Adrenal gland (tissue), 12 donors: ENCODE measurements around the gene SVIP. TPM values are rescaled to one million over a fixed set of nuclear protein-coding genes. Genes with fewer than 3 reads are reported as not detected.

Experiments used
- DNase-seq, 7 donors: peaks; one replicate each; pipeline ENCODE4 v3.0.0-alpha.2; 2019 to 2020
- H3K27ac ChIP-seq, 5 donors: fragments of 200-600 bp; sonication (generic) in 4 of 5; 1 replicate in 3 of 5; 2 replicates in 2 of 5; pipeline versions ENCODE4 v1.5.1 to v1.8.0; 2016 to 2020; ENCODE audit warnings: mild to moderate bottlenecking in 1 of 5
- H3K27me3 ChIP-seq: fragments of 200-600 bp; 2 replicates; pipeline ENCODE4 v1.8.0; 2021
- H3K36me3 ChIP-seq, 2 donors: fragments of 200-600 bp; replicated peaks in 1 of 2; 1 replicate in 1 of 2; 2 replicates in 1 of 2; pipeline versions ENCODE4 v1.5.1 to v1.8.0; 2018 to 2022
- H3K4me1 ChIP-seq, 2 donors: fragments of 200-600 bp; replicated peaks in 1 of 2; 1 replicate in 1 of 2; 2 replicates in 1 of 2; pipeline versions ENCODE4 v1.5.1 to v1.8.0; 2018 to 2021
- H3K4me3 ChIP-seq, 4 donors: fragments of 200-600 bp; sonication (generic) in 3 of 4; one replicate each; pipeline ENCODE4 v1.5.1; 2016 to 2018
- H3K9me3 ChIP-seq, 3 donors: fragments of 200-600 bp; sonication (generic) in 1 of 3; replicated peaks in 1 of 3; 1 replicate in 2 of 3; 2 replicates in 1 of 3; pipeline versions ENCODE4 v1.5.1 to v1.8.0; 2016 to 2021
- POLR2A ChIP-seq, 2 donors: fragments of 450-650 bp; IDR thresholded peaks; one replicate each; pipeline ENCODE4 v1.6.1; 2017; ENCODE audit warnings: antibody characterized with exemption in 2 of 2, mild to moderate bottlenecking in 2 of 2, moderate library complexity in 1 of 2
- WGBS, 4 donors: extraction: QIAGEN DNeasy Blood & Tissue Kit in 2 of 4; methylation state at CpG; one replicate each; pipeline versions ENCODE4 v1.1.5 to v1.1.7; 2013 to 2017; 5-methylcytosine and 5-hydroxymethylcytosine counted together
- intact Hi-C, 2 donors: fragments of 100-400 bp; cut with DNase I; formaldehyde crosslinking; loops; one replicate each; pipeline versions ENCODE4 v1.14.1 to v1.15.0; 2022 to 2023
- polyA plus RNA-seq, 3 donors: library from polyadenylated mRNA; stranded (reverse); fragments of 200-250 nt in 2 of 3; fragments of 350-450 nt in 1 of 3; fragmentation: Illumina TruSeq in 1 of 3; extraction: RNeasy Lipid Tissue Mini Kit (QIAGEN cat#74804) in 1 of 3; gene quantifications; one replicate each; pipeline ENCODE4 v1.2.3, GENCODE V29; 2013 to 2014
- total RNA-seq, 9 donors: library from RNA; depleted of rRNA in 4 of 9; stranded (reverse); fragments of >200 nt in 4 of 9; fragments of 120-200 nt in 1 of 9; fragmentation: NEBNext Ultra II Directional in 1 of 9; extraction: Animal tissue kit (Norgen Biotek cat#: 25700) in 1 of 9; gene quantifications; one replicate each; pipeline versions ENCODE4 v1.1.0 to v1.2.4, GENCODE V29; 2013 to 2023
- TF ChIP-seq, protein P1 (sequence below), 6 experiments: fragments of 450-650 bp in 4 of 6; fragments of 200-600 bp in 2 of 6; sonication (generic) in 1 of 6; IDR thresholded peaks; 1 replicate in 5 of 6; 2 replicates in 1 of 6; pipeline versions ENCODE4 v1.5.1 to v1.8.0; 2016 to 2021; ENCODE audit warnings: antibody characterized with exemption in 6 of 6, mild to moderate bottlenecking in 2 of 6, moderate library complexity in 1 of 6
- donor health status: healthy with polysubstance abuse.
- donor health status: Bipolar disorder and iron deficiency.
- donor health status: DM: yes; HTN: yes; CAD: no.
- donor health status: DM: no; HTN: no; CAD: no.
- donor health status: DM: no; HTN: no; CAD: no.
- donor health status: DM: yes; HTN: yes; CAD: no.

Gene SVIP
- total and polyA plus RNA-seq, 12 donors = 5.1 to 32.0 (median 15.6) TPM

DNA sequence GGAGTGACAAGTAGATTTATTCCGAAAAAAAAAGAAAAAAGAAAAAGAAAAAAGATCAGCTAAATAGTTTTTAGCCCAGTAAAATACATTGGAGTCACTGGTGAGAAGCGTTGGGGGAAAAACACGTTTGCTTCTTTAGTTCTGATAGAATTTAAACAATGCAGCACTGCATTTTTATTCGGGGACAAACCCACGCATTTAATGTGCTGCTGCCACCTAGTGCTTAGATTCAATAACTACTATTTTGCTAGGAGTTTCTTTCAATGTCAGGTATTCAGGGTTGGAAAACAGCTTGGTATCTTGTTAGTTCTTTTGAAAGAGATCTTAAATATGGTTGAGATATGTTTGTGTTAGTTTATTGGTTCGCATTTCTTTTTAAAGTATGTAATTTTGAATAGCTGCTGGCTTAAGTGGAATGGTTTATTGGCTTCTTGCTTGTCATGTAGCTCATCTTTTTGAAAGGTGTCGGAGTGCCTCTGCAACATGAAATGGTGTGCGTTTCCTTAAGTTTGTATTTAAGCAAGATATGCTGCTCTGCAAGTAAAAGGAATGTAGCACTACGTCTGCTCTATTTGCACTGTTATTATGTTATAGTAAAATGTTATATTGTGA, 41.9 kb downstream of the SVIP start:
- H3K27me3 ChIP-seq = no peaks in the 10 kb centered on the region
- H3K27ac ChIP-seq = no peak overlapping the region
- H3K9me3 ChIP-seq = no peaks in the 10 kb centered on the region
- peaks cover 0 to 4% of the 10 kb centered on the region in 2 donors for H3K4me1 ChIP-seq
- H3K36me3 ChIP-seq = no peaks in the 10 kb centered on the region
- TF ChIP-seq, protein P1, sequence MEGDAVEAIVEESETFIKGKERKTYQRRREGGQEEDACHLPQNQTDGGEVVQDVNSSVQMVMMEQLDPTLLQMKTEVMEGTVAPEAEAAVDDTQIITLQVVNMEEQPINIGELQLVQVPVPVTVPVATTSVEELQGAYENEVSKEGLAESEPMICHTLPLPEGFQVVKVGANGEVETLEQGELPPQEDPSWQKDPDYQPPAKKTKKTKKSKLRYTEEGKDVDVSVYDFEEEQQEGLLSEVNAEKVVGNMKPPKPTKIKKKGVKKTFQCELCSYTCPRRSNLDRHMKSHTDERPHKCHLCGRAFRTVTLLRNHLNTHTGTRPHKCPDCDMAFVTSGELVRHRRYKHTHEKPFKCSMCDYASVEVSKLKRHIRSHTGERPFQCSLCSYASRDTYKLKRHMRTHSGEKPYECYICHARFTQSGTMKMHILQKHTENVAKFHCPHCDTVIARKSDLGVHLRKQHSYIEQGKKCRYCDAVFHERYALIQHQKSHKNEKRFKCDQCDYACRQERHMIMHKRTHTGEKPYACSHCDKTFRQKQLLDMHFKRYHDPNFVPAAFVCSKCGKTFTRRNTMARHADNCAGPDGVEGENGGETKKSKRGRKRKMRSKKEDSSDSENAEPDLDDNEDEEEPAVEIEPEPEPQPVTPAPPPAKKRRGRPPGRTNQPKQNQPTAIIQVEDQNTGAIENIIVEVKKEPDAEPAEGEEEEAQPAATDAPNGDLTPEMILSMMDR (IDR thresholded peaks at IDR 0.05) = peak; percentile 48 to 75 (median 63)
- TF ChIP-seq POLR2A (IDR thresholded peaks at IDR 0.05) = no peak
- no peak overlapping the region for H3K4me3 ChIP-seq
- DNase-seq = peak in 5 of 7 donors; percentile 6 to 34 (median 21)
- WGBS, 4 donors = 24 to 30% (median 26%) methylated on average over 9 of the region's 9 CpGs
- intact Hi-C loops = loop anchor here in 1 of 2 donors (5.0 kb wide), 1 partner anchor 445 kb away; no protein-coding TSS in a partner anchor

- intact Hi-C loops = loop anchor here in 1 of 2 donors (5.0 kb wide), 1 partner anchor 445 kb away; no protein-coding TSS in a partner anchor
Measured at GRCh38 chr11:22787055-22787454, 42.5 kb downstream of the SVIP start.

DNA sequence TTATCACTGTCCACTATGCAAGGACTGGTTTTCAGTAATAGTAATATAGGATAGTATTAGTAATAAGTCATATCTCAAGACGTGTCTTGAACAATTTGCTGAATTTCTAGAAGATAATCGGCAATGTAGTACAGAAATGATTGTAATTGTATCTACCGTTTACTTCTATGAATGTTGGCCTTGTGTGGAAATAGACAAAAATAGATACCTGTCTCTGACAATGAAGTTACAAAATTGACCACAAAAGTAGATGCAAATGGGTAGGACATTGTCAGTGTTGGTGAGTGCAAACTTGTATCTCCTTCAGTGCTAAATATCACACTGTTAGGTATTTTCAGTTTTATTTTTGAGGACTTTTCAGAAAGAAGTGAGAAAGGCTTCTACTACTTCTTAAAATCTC, 43.1 kb downstream of the SVIP start:
- H3K27ac ChIP-seq = no peak overlapping the region
- H3K36me3 ChIP-seq = no peaks in the 10 kb centered on the region
- H3K27me3 ChIP-seq = no peaks in the 10 kb centered on the region
- H3K4me3 ChIP-seq = no peak overlapping the region
- H3K9me3 ChIP-seq = no peaks in the 10 kb centered on the region
- intact Hi-C loops = loop anchor here in 1 of 2 donors (5.0 kb wide), 1 partner anchor 444 kb away; no protein-coding TSS in a partner anchor
- WGBS, 4 donors = 60 to 80% (median 76%) methylated on average over 3 of the region's 3 CpGs
- TF ChIP-seq POLR2A (IDR thresholded peaks at IDR 0.05) = no peak
- TF ChIP-seq, protein P1 (IDR thresholded peaks at IDR 0.05) = no peak
- no peak for DNase-seq
- H3K4me1 ChIP-seq = peaks cover 0 to 4% of the 10 kb centered on the region in 2 donors

More at GRCh38 chr11:22787055-22787454, 42.5 kb downstream of the SVIP start:
- H3K4me3 ChIP-seq = no peak overlapping the region
- no peak for DNase-seq
- no peak for TF ChIP-seq POLR2A (IDR thresholded peaks at IDR 0.05)
- TF ChIP-seq, protein P1 (IDR thresholded peaks at IDR 0.05) = no peak
- peaks cover 0 to 4% of the 10 kb centered on the region in 2 donors for H3K4me1 ChIP-seq
- H3K27ac ChIP-seq = no peak overlapping the region
- H3K27me3 ChIP-seq = no peaks in the 10 kb centered on the region
- WGBS, 4 donors = 62 to 70% (median 65%) methylated on average over 2 of the region's 2 CpGs
- H3K36me3 ChIP-seq = no peaks in the 10 kb centered on the region
- H3K9me3 ChIP-seq = no peaks in the 10 kb centered on the region

GRCh38 chr11:22785251-22785650, 44.4 kb downstream of the SVIP start:
- intact Hi-C loops = loop anchor here in 1 of 2 donors (5.0 kb wide), 1 partner anchor 443 kb away; no protein-coding TSS in a partner anchor

More at GRCh38 chr11:22785251-22785650, 44.4 kb downstream of the SVIP start:
- no peak for DNase-seq
- H3K27ac ChIP-seq = no peak overlapping the region
- H3K27me3 ChIP-seq = no peaks in the 10 kb centered on the region
- no peaks in the 10 kb centered on the region for H3K9me3 ChIP-seq
- TF ChIP-seq POLR2A (IDR thresholded peaks at IDR 0.05) = no peak
- TF ChIP-seq, protein P1 (IDR thresholded peaks at IDR 0.05) = no peak
- H3K4me3 ChIP-seq = no peak overlapping the region
- no peaks in the 10 kb centered on the region for H3K36me3 ChIP-seq
- H3K4me1 ChIP-seq = peaks cover 0 to 4% of the 10 kb centered on the region in 2 donors
